ENCODE results near the gene TUBGCP2. TPM values are rescaled to one million over a fixed set of nuclear protein-coding genes. Genes with fewer than 3 reads are reported as not detected.

TUBGCP2 gene
- total RNA-seq, 4 donors from 2014 or later = 44.5 to 107 (median 57.1) TPM

- no peak for DNase-seq (ENCODE audit: low spot score in 2 of 2)
- TF ChIP-seq POLR2A (IDR thresholded peaks at IDR 0.05) (no peak), EP300 (IDR thresholded peaks at IDR 0.05) (no peak), POLR2AphosphoS5 (IDR thresholded peaks at IDR 0.05) (no peak), CTCF (IDR thresholded peaks at IDR 0.05) (no peak)
- H3K27ac ChIP-seq = no peak overlapping the region
- H3K4me1 ChIP-seq = no peaks in the 10 kb centered on the region
- H3K4me3 ChIP-seq = no peak overlapping the region
- peaks cover 46% of the 10 kb centered on the region for H3K27me3 ChIP-seq
- WGBS = 77% methylated on average over 11 of the region's 28 CpGs
- no peaks in the 10 kb centered on the region for H3K36me3 ChIP-seq
- H3K9me3 ChIP-seq = no peaks in the 10 kb centered on the region
Observed at GRCh38 chr10:133251388-133252222, 57.1 kb downstream of the TUBGCP2 start.

GRCh38 chr10:133249975-133250754 is 58.5 kb downstream of the TUBGCP2 start:
- Histone ChIP-seq H3K4me3 (no peak overlapping the region), H3K27me3 (peaks cover 60% of the 10 kb centered on the region), H3K9me3 (no peaks in the 10 kb centered on the region), H3K4me1 (no peaks in the 10 kb centered on the region), H3K36me3 (no peaks in the 10 kb centered on the region), H3K27ac (no peak overlapping the region)
- no peak for TF ChIP-seq EP300 (IDR thresholded peaks at IDR 0.05)
- TF ChIP-seq CTCF (IDR thresholded peaks at IDR 0.05) = no peak
- TF ChIP-seq POLR2AphosphoS5 (IDR thresholded peaks at IDR 0.05) = no peak
- TF ChIP-seq POLR2A (IDR thresholded peaks at IDR 0.05) = no peak
- no peak for DNase-seq (ENCODE audit: low spot score in 2 of 2)
- 59% methylated on average over 11 of the region's 11 CpGs for WGBS

GRCh38 chr10:133249094-133249780 is 59.4 kb downstream of the TUBGCP2 start:
- DNase-seq (ENCODE audit: low spot score in 2 of 2) = no peak
- Histone ChIP-seq H3K27me3 (peaks cover 69% of the 10 kb centered on the region), H3K4me1 (no peaks in the 10 kb centered on the region), H3K27ac (no peak overlapping the region), H3K4me3 (no peak overlapping the region), H3K36me3 (no peaks in the 10 kb centered on the region), H3K9me3 (no peaks in the 10 kb centered on the region)
- 60% methylated on average over 7 of the region's 21 CpGs for WGBS
- TF ChIP-seq CTCF (IDR thresholded peaks at IDR 0.05) = no peak
- no peak for TF ChIP-seq EP300 (IDR thresholded peaks at IDR 0.05)
- TF ChIP-seq POLR2AphosphoS5 (IDR thresholded peaks at IDR 0.05) = no peak
- no peak for TF ChIP-seq POLR2A (IDR thresholded peaks at IDR 0.05)

GRCh38 chr10:133248334-133248715 is 60.3 kb downstream of the TUBGCP2 start:
- TF ChIP-seq POLR2A (IDR thresholded peaks at IDR 0.05) = no peak
- no peak for TF ChIP-seq CTCF (IDR thresholded peaks at IDR 0.05)
- TF ChIP-seq EP300 (IDR thresholded peaks at IDR 0.05) = no peak
- TF ChIP-seq POLR2AphosphoS5 (IDR thresholded peaks at IDR 0.05) = no peak
- Histone ChIP-seq H3K36me3 (no peaks in the 10 kb centered on the region), H3K9me3 (no peaks in the 10 kb centered on the region), H3K4me1 (no peaks in the 10 kb centered on the region), H3K27ac (no peak overlapping the region), H3K4me3 (no peak overlapping the region), H3K27me3 (peaks cover 78% of the 10 kb centered on the region)
- WGBS = no CpG with 5 or more reads among the region's 12 CpGs
- DNase-seq (ENCODE audit: low spot score in 2 of 2) = no peak

All from suprapubic skin (tissue), 4 donors.